K562 (cell line): ENCODE results near the gene EP300. TPM values are rescaled to one million over a fixed set of nuclear protein-coding genes. Genes with fewer than 3 reads are reported as not detected.

ENCODE experiments used
- ATAC-seq: fragments of 200-7000 bp; cut with Tn5 transposase; 3 replicates; pipeline ENCODE4 v1.9.1; 2020; ENCODE audit warnings: moderate library complexity
- BruUV-seq: library from RNA; stranded (reverse); fragments of 400-500 nt; replicated peaks from 2 replicates; lab custom pipeline; 2021; lab: Mats Ljungman, UMichigan
- CTCF ChIA-PET: fragments of 300-600 bp; formaldehyde crosslinking; extraction: SDS; loops from one replicate; lab custom pipeline; 2021; ENCODE audit warnings: low intra/inter-chr PET ratio; lab: Yijun Ruan, JAX
- POLR2A ChIA-PET: fragments of 300-600, 350-650 bp; sonication (Branson Sonifier 250); formaldehyde crosslinking; extraction: SDS; loops from one replicate; lab custom pipeline; 2021; ENCODE audit warnings: antibody characterized with exemption, inconsistent platforms; lab: Yijun Ruan, JAX
- DNase-seq, 4 experiments: peaks; one replicate each; pipeline versions ENCODE4 v3.0.0 to v3.0.0-alpha.2; 2011 to 2018; ENCODE audit warnings: low spot score in 3 of 4, mixed read lengths in 3 of 4; ENCODE audit errors: extremely low read depth in 1 of 4
- FAIRE-seq: peaks from 2 replicates; lab custom pipeline; 2011; peaks lifted over from hg19 to GRCh38; lab: Jason Lieb, UNC
- H2AFZ ChIP-seq: 2 replicates; pipeline ENCODE4 v1.6.0; 2011; ENCODE audit warnings: low read depth, low read length, control low read depth, inconsistent platforms
- H3K27ac ChIP-seq: fragments of 200-600 bp; 3 replicates; pipeline ENCODE4 v1.8.0; 2011; ENCODE audit warnings: low read depth, mild to moderate bottlenecking, control low read depth, inconsistent platforms, low read length, moderate library complexity, mixed read lengths; ENCODE audit errors: extremely low read depth
- H3K27me3 ChIP-seq, 2 experiments: fragments of 300-600 bp in 1 of 2; 2 replicates in 1 of 2; 3 replicates in 1 of 2; pipeline versions ENCODE4 v1.6.0 to v1.8.0; 2011; ENCODE audit warnings: inconsistent platforms in 2 of 2, low read length in 2 of 2, mild to moderate bottlenecking in 1 of 2, mixed read lengths in 1 of 2, moderate library complexity in 1 of 2; ENCODE audit not compliant: control insufficient read depth in 2 of 2, insufficient read depth in 2 of 2
- H3K36me3 ChIP-seq: fragments of 300-600 bp; 3 replicates; pipeline ENCODE4 v1.8.0; 2011; ENCODE audit warnings: mild to moderate bottlenecking, low read length, inconsistent platforms; ENCODE audit not compliant: control insufficient read depth, insufficient read depth
- H3K4me1 ChIP-seq, 2 experiments: fragments of 200-600 bp in 1 of 2; replicated peaks in 1 of 2; 2 replicates in 1 of 2; 3 replicates in 1 of 2; pipeline versions ENCODE4 v1.5.1 to v1.8.0; 2011; ENCODE audit warnings: inconsistent platforms in 2 of 2, low read length in 2 of 2, mild to moderate bottlenecking in 1 of 2, mixed read lengths in 1 of 2, moderate library complexity in 1 of 2; ENCODE audit not compliant: control insufficient read depth in 2 of 2, insufficient read depth in 2 of 2
- H3K4me2 ChIP-seq: 2 replicates; pipeline ENCODE4 v1.6.1; 2011; ENCODE audit warnings: low read length, control low read depth, inconsistent platforms, mixed read lengths; ENCODE audit not compliant: insufficient read depth
- H3K4me3 ChIP-seq: fragments of 200-600 bp; sonication (generic), shearing (Covaris generic); 2 replicates; pipeline ENCODE4 v1.5.1; 2016; ENCODE audit warnings: control low read depth, inconsistent platforms
- H3K79me2 ChIP-seq: fragments of 200-600 bp; 3 replicates; pipeline ENCODE4 v1.8.0; 2011; ENCODE audit warnings: low read length, inconsistent platforms; ENCODE audit not compliant: control insufficient read depth, insufficient read depth
- H3K9ac ChIP-seq, 2 experiments: 2 replicates each; pipeline versions ENCODE4 v1.6.0 to v1.6.1; 2011; ENCODE audit warnings: low read depth in 2 of 2, low read length in 2 of 2, control low read depth in 1 of 2, inconsistent platforms in 1 of 2, mild to moderate bottlenecking in 1 of 2, mixed read lengths in 1 of 2; ENCODE audit not compliant: insufficient read depth in 1 of 2
- H3K9me1 ChIP-seq: one replicate; pipeline ENCODE4 v1.6.0; 2011; ENCODE audit warnings: inconsistent platforms, mild to moderate bottlenecking, low read length, moderate library complexity; ENCODE audit not compliant: control insufficient read depth, insufficient read depth
- H3K9me3 ChIP-seq: replicated peaks from 2 replicates; pipeline ENCODE4 v1.5.1; 2011; ENCODE audit warnings: low read depth, low read length, inconsistent platforms; ENCODE audit not compliant: control insufficient read depth, insufficient read depth
- H4K20me1 ChIP-seq: replicated peaks from 2 replicates; pipeline ENCODE4 v1.6.1; 2011; ENCODE audit warnings: low read length, inconsistent platforms, mixed read lengths; ENCODE audit not compliant: control insufficient read depth, insufficient read depth
- CEBPG ChIP-seq, 3 experiments: fragments of 200-800 bp in 1 of 3; sonication (Bioruptor generic) in 1 of 3; sonication (generic) in 1 of 3; formaldehyde crosslinking in 1 of 3; IDR thresholded peaks in 2 of 3; conservative IDR thresholded peaks in 1 of 3; 2 replicates each; pipeline versions ENCODE4 v1.6.1 to v1.8.0; 2016 to 2022; ENCODE audit warnings: missing compliant biosample characterization in 2 of 3, missing genetic modification characterization in 2 of 3, mild to moderate bottlenecking in 1 of 3, missing genetic modification reagents in 1 of 3
- HDAC3 ChIP-seq: fragments of 450-650 bp; IDR thresholded peaks from 2 replicates; pipeline ENCODE4 v1.6.1; 2018; ENCODE audit warnings: borderline replicate concordance, mild to moderate bottlenecking, moderate library complexity; ENCODE audit not compliant: partially characterized antibody
- HMGN3 ChIP-seq: IDR thresholded peaks from 2 replicates; pipeline ENCODE4 v1.6.1; 2011; ENCODE audit warnings: borderline replicate concordance, low read depth, mild to moderate bottlenecking, mixed read lengths, low read length; ENCODE audit not compliant: insufficient read length; ENCODE audit errors: extremely low read depth
- KDM4B ChIP-seq, 2 experiments: fragments of 450-650 bp in 1 of 2; sonication (generic) in 1 of 2; IDR thresholded peaks; 2 replicates each; pipeline ENCODE4 v1.6.1; 2016 to 2017; ENCODE audit warnings: borderline replicate concordance in 2 of 2, antibody characterized with exemption in 1 of 2, low read depth in 1 of 2, mild to moderate bottlenecking in 1 of 2
- MTA3 ChIP-seq: fragments of 450-650 bp; formaldehyde crosslinking; IDR thresholded peaks from 2 replicates; pipeline ENCODE4 v1.6.1; 2017; ENCODE audit warnings: mild to moderate bottlenecking, borderline replicate concordance
- NUFIP1 ChIP-seq: fragments of 450-650 bp; IDR thresholded peaks from 2 replicates; pipeline ENCODE4 v1.6.1; 2018; ENCODE audit not compliant: partially characterized antibody
- RERE ChIP-seq: sonication (generic); formaldehyde crosslinking; IDR thresholded peaks from 2 replicates; pipeline ENCODE4 v1.8.0; 2023; ENCODE audit warnings: missing genetic modification reagents, mild to moderate bottlenecking, borderline replicate concordance
- ZNF311 ChIP-seq: fragments of 250-450 bp; sonication (Bioruptor Pico); IDR thresholded peaks from 2 replicates; pipeline ENCODE4 v1.4.0; 2020; ENCODE audit warnings: mild to moderate bottlenecking, moderate library complexity
- WGBS: fragments of 100-300 bp; shearing (Covaris generic); methylation state at CpG from one replicate; pipeline ENCODE4 v1.1.6; 2016; ENCODE audit warnings: low coverage, mixed read lengths; ENCODE audit not compliant: insufficient coverage; ENCODE audit errors: missing lambda C conversion rate; 5-methylcytosine and 5-hydroxymethylcytosine counted together
- in situ Hi-C: fragments of 300-500 bp; cut with MboI; formaldehyde crosslinking; loops from 4 replicates; pipeline ENCODE4 v1.15.0; 2018; ENCODE audit warnings: inconsistent platforms, mixed read lengths
- intact Hi-C: fragments of 100-400 bp; cut with micrococcal nuclease; formaldehyde crosslinking; loops from 2 replicates; pipeline ENCODE4 v1.14.2; 2022
- polyA plus RNA-seq, 8 experiments: library from polyadenylated mRNA; depleted of rRNA in 4 of 8; stranded (reverse) in 5 of 8; unstranded in 3 of 8; fragments of >200 nt; fragmentation: Nextera tagmentation in 2 of 8; fragmentation: Illumina TruSeq in 1 of 8; extraction: Ambion mirVana in 2 of 8; extraction: Trizol in 1 of 8; gene quantifications; 2 replicates each; pipeline versions ENCODE4 v1.2.1 to v1.2.3, GENCODE V29; 2011 to 2014; ENCODE audit warnings: inconsistent platforms in 1 of 8, missing spikeins in 1 of 8
- total RNA-seq, 7 experiments: library from RNA; depleted of rRNA in 6 of 7; stranded (reverse); fragments of >200 nt in 6 of 7; fragmentation: Illumina TruSeq in 2 of 7; extraction: Trizol in 2 of 7; gene quantifications; 2 replicates each; pipeline versions ENCODE4 v1.2.1 to v1.2.3, GENCODE V29; 2011 to 2021; ENCODE audit warnings: low replicate concordance in 1 of 7
- TF ChIP-seq, protein P1 (sequence below): fragments of 250-450 bp; sonication (Bioruptor Pico); IDR thresholded peaks from 2 replicates; pipeline ENCODE4 v1.4.0; 2020; ENCODE audit warnings: borderline replicate concordance

The EP300 gene
- total and polyA plus RNA-seq, 9 of the 15 experiments (the other 6 are each of a cell fraction or from before 2014, with no cell fraction given), result 2.2 to 28.6 (median 10.9) TPM

DNA sequence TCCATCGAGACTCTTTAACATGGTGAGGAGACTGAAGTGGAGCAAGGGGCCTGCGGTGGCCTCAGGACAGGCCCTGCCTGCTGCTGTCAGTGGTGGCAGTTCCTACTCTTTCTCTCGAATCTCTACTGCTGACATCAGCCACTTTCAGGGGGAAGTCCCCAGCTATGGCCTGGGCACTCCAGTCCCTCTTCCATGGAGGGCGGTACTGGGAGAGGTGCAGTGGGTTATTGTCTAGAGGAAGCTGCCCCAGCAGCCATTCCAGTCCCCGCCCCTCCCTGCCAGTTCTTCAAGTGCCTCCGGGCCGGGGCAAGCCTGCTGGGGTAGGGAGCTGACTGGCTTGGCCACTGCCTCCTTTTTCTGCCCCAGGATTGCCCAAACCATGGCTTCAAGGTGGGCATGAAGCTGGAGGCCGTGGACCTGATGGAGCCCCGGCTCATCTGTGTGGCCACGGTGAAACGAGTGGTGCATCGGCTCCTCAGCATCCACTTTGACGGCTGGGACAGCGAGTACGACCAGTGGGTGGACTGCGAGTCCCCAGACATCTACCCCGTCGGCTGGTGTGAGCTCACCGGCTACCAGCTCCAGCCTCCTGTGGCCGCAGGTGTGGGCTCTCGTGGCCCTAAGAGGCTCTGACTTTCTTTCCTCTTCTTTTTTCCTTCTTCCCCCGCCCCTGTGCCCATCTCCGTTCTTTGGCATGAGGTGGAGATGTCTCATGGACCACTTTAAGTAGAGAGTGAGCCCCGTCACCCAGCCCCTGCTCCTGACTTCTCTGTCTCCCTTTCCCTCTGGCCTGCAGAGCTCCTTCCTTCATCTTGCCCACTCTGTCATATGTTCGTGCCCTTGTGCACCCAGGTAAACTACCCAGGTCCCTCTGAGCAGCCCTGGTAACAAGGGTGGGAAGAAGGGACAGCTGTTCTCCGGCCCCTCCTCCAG is 134.6 kb downstream of the EP300 start (continued):
- no peak for TF ChIP-seq CEBPG (CRISPR knock-in tag; IDR thresholded peaks at IDR 0.05)
- no peak for TF ChIP-seq CEBPG (tag; conservative IDR thresholded peaks at IDR 0.05 in 1 of 2, IDR thresholded peaks at IDR 0.05 in 1 of 2)
- TF ChIP-seq HMGN3, result no peak
- no peak for TF ChIP-seq KDM4B (IDR thresholded peaks at IDR 0.05; ENCODE audit: borderline replicate concordance in 2 of 2, low read depth in 1 of 2)
- no peak for TF ChIP-seq MTA3
- TF ChIP-seq HDAC3, result no peak
- no peak for TF ChIP-seq NUFIP1

- no peaks in the 10 kb centered on the region; a peak in 1 of 5 replicates for H3K4me1 ChIP-seq
- ChIA-PET POLR2A (interaction anchor here (1.1 kb wide), 1 partner anchor 8 kb away, joined by 3 read pairs; no protein-coding TSS in a partner anchor), CTCF (no interaction called here)
- H3K27ac ChIP-seq, result no peak overlapping the region
- intact Hi-C loops, result no loop called here
- no peak overlapping the region for H2AFZ ChIP-seq
- no peaks in the 10 kb centered on the region for H3K9me3 ChIP-seq
- no peaks in the 10 kb centered on the region for H4K20me1 ChIP-seq
- ATAC-seq, result no peak
- no peak overlapping the region for H3K4me2 ChIP-seq
- H3K9ac ChIP-seq, result no peak overlapping the region
- no peak for FAIRE-seq
- 83% methylated on average over 2 of the region's 6 CpGs for WGBS
- no peak overlapping the region for H3K4me3 ChIP-seq
- H3K27me3 ChIP-seq, result no peaks in the 10 kb centered on the region; a peak in 1 of 5 replicates
- H3K36me3 ChIP-seq, result peaks cover 44% of the 10 kb centered on the region; the same call in 1 of the 3 replicates
- H3K9me1 ChIP-seq, result no peaks in the 10 kb centered on the region
- H3K79me2 ChIP-seq, result no peaks in the 10 kb centered on the region
- no TSS peak for BruUV-seq
- in situ Hi-C loops, result no loop called here
- no peak for DNase-seq
- TF ChIP-seq, protein P1, sequence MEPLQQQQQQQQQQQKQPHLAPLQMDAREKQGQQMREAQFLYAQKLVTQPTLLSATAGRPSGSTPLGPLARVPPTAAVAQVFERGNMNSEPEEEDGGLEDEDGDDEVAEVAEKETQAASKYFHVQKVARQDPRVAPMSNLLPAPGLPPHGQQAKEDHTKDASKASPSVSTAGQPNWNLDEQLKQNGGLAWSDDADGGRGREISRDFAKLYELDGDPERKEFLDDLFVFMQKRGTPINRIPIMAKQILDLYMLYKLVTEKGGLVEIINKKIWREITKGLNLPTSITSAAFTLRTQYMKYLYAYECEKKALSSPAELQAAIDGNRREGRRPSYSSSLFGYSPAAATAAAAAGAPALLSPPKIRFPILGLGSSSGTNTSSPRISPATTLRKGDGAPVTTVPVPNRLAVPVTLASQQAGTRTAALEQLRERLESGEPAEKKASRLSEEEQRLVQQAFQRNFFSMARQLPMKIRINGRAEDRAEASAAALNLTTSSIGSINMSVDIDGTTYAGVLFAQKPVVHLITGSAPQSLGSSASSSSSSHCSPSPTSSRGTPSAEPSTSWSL (CRISPR knock-in tag), result no peak
- TF ChIP-seq ZNF311 (CRISPR knock-in tag) (no peak), RERE (CRISPR knock-in tag) (no peak)
These were observed 136.8 kb downstream of the EP300 start for GRCh38 chr22:41229215-41229614.
